WTC11 (cell line): ENCODE measurements around the gene AGPAT4. TPM values are rescaled to one million over a fixed set of nuclear protein-coding genes. Genes with fewer than 3 reads are reported as not detected.

ENCODE experiments used
- ATAC-seq: fragments of 200-7000 bp; cut with Tn5 transposase; 2 replicates; pipeline ENCODE4 v1.10.0; 2021; ENCODE audit warnings: mild to moderate bottlenecking, moderate library complexity
- CTCF ChIA-PET: fragments of 300-600 bp; sonication (Branson Sonifier 250); formaldehyde crosslinking; loops from one replicate; lab custom pipeline; 2021; ENCODE audit warnings: antibody characterized with exemption; lab: Charles Lee
- POLR2A ChIA-PET: fragments of 350-600 bp; sonication (Branson Sonifier 250); formaldehyde crosslinking; loops from one replicate; lab custom pipeline; 2021; ENCODE audit warnings: antibody characterized with exemption; lab: Charles Lee
- DNase-seq: peaks from one replicate; pipeline ENCODE4 v3.0.0; 2021; ENCODE audit warnings: low spot score
- H3K27ac Mint-ChIP-seq: 2 replicates; pipeline ENCODE4 v1.8.0; 2021; ENCODE audit warnings: mixed read lengths
- H3K27me3 Mint-ChIP-seq: 2 replicates; pipeline ENCODE4 v1.8.0; 2021; ENCODE audit warnings: low read depth, mild to moderate bottlenecking, moderate library complexity, mixed read lengths
- H3K36me3 Mint-ChIP-seq: 2 replicates; pipeline ENCODE4 v1.8.0; 2021; ENCODE audit warnings: mixed read lengths
- H3K4me1 Mint-ChIP-seq: 2 replicates; pipeline ENCODE4 v1.8.0; 2022; ENCODE audit warnings: mixed read lengths
- H3K4me3 Mint-ChIP-seq: 2 replicates; pipeline ENCODE4 v1.8.0; 2021; ENCODE audit warnings: mild to moderate bottlenecking, moderate library complexity, mixed read lengths
- H3K9me3 Mint-ChIP-seq: 2 replicates; pipeline ENCODE4 v1.8.0; 2021; ENCODE audit warnings: mixed read lengths
- ATF2 ChIP-seq: sonication (generic); formaldehyde crosslinking; IDR thresholded peaks from 2 replicates; pipeline ENCODE4 v1.8.1; 2022; ENCODE audit warnings: low read depth, missing genetic modification reagents, borderline replicate concordance
- ATF3 ChIP-seq: sonication (generic); formaldehyde crosslinking; conservative IDR thresholded peaks from 2 replicates; pipeline ENCODE4 v1.8.1; 2022; ENCODE audit warnings: mild to moderate bottlenecking, missing genetic modification reagents
- ATF6 ChIP-seq: sonication (generic); formaldehyde crosslinking; IDR thresholded peaks from 2 replicates; pipeline ENCODE4 v1.8.1; 2023; ENCODE audit warnings: mild to moderate bottlenecking, missing genetic modification reagents
- EMX1 ChIP-seq: fragments of 250-450 bp; sonication (Bioruptor Pico); IDR thresholded peaks from 2 replicates; pipeline ENCODE4 v1.8.0; 2021; ENCODE audit warnings: mild to moderate bottlenecking
- ESRRA ChIP-seq: sonication (generic); formaldehyde crosslinking; IDR thresholded peaks from 2 replicates; pipeline ENCODE4 v1.8.1; 2022; ENCODE audit warnings: mild to moderate bottlenecking, missing genetic modification reagents, borderline replicate concordance
- GABPB1 ChIP-seq: sonication (generic); formaldehyde crosslinking; IDR thresholded peaks from 2 replicates; pipeline ENCODE4 v1.8.1; 2023; ENCODE audit warnings: mild to moderate bottlenecking, missing genetic modification reagents
- HMGA2 ChIP-seq: fragments of 250-450 bp; sonication (Bioruptor Pico); IDR thresholded peaks from 2 replicates; pipeline ENCODE4 v1.4.0; 2021; ENCODE audit warnings: mild to moderate bottlenecking, moderate library complexity
- IRF2 ChIP-seq: sonication (generic); formaldehyde crosslinking; IDR thresholded peaks from 2 replicates; pipeline ENCODE4 v1.8.0; 2022; ENCODE audit warnings: low read depth, missing genetic modification reagents, borderline replicate concordance
- JAZF1 ChIP-seq: fragments of 250-450 bp; sonication (Bioruptor Pico); IDR thresholded peaks from 2 replicates; pipeline ENCODE4 v1.9.0; 2021; ENCODE audit warnings: moderate library complexity, mild to moderate bottlenecking, inconsistent platforms
- OVOL2 ChIP-seq: fragments of 250-450 bp; sonication (Bioruptor Pico); IDR thresholded peaks from 2 replicates; pipeline ENCODE4 v1.9.0; 2021; ENCODE audit warnings: mild to moderate bottlenecking, borderline replicate concordance
- TCF7 ChIP-seq: sonication (generic); formaldehyde crosslinking; IDR thresholded peaks from 2 replicates; pipeline ENCODE4 v1.8.0; 2022; ENCODE audit warnings: mild to moderate bottlenecking, low read depth, missing genetic modification reagents, moderate library complexity
- TEAD1 ChIP-seq: sonication (generic); formaldehyde crosslinking; IDR thresholded peaks from 2 replicates; pipeline ENCODE4 v1.8.0; 2022; ENCODE audit warnings: mild to moderate bottlenecking, missing genetic modification reagents
- USF1 ChIP-seq: sonication (generic); formaldehyde crosslinking; IDR thresholded peaks from 2 replicates; pipeline ENCODE4 v1.8.0; 2022; ENCODE audit warnings: mild to moderate bottlenecking, missing genetic modification reagents
- ZNF317 ChIP-seq: sonication (generic); formaldehyde crosslinking; IDR thresholded peaks from 2 replicates; pipeline ENCODE4 v1.8.1; 2023; ENCODE audit warnings: low read depth, mild to moderate bottlenecking, moderate library complexity, missing genetic modification reagents, borderline replicate concordance
- ZNF416 ChIP-seq: fragments of 250-450 bp; sonication (Bioruptor Pico); IDR thresholded peaks from 2 replicates; pipeline ENCODE4 v1.9.0; 2021; ENCODE audit warnings: mild to moderate bottlenecking, inconsistent platforms
- total RNA-seq: library from RNA; stranded (reverse); gene quantifications from 3 replicates; pipeline ENCODE4 v1.2.3, GENCODE V29; 2021
- TF ChIP-seq, protein P1 (sequence below): sonication (generic); formaldehyde crosslinking; IDR thresholded peaks from 2 replicates; pipeline ENCODE4 v1.8.1; 2023; ENCODE audit warnings: mild to moderate bottlenecking, missing genetic modification reagents, moderate library complexity
- TF ChIP-seq, protein P2 (sequence below): sonication (generic); formaldehyde crosslinking; IDR thresholded peaks from 2 replicates; pipeline ENCODE4 v1.8.1; 2023; ENCODE audit warnings: mild to moderate bottlenecking, missing genetic modification reagents, moderate library complexity
- TF ChIP-seq, protein P3 (sequence below): fragments of 250-450 bp; sonication (Bioruptor Pico); IDR thresholded peaks from 2 replicates; pipeline ENCODE4 v1.9.0; 2021; ENCODE audit warnings: moderate library complexity, mild to moderate bottlenecking, inconsistent platforms, borderline replicate concordance

Gene AGPAT4
- total RNA-seq, 1 experiment from 2014 or later = 19.7 TPM

GRCh38 chr6:161249327-161249726, 24.5 kb downstream of the AGPAT4 start (continued):
- TF ChIP-seq EMX1 (CRISPR knock-in tag) (no peak), ATF6 (CRISPR knock-in tag) (no peak), ESRRA (no peak), ATF3 (CRISPR knock-in tag) (no peak)
- TF ChIP-seq, protein P1, sequence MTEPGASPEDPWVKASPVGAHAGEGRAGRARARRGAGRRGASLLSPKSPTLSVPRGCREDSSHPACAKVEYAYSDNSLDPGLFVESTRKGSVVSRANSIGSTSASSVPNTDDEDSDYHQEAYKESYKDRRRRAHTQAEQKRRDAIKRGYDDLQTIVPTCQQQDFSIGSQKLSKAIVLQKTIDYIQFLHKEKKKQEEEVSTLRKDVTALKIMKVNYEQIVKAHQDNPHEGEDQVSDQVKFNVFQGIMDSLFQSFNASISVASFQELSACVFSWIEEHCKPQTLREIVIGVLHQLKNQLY (CRISPR knock-in tag) = no peak

DNA sequence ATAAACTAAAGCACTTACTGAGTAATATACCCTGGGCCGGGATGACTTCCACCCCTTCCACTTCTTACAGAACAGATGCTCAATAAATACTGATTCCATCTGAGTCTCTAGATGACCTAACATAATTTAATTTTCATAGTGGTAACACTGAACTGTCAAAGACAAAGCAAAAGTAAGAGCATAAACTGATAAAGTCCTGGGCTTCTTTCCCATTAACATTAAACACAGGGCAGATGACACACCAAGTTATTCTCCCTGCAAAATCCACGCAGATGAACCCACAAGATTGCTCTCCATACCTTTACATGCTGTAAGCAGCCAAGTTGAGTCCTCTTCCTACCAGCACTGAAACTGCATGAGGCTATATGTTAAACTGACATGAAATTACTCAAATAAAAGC, 27.1 kb downstream of the AGPAT4 start:
- Mint-ChIP-seq H3K27ac (peak overlapping the region; percentile 52; the same call in 1 of the 2 replicates), H3K36me3 (peaks cover 15% of the 10 kb centered on the region), H3K4me3 (no peak overlapping the region), H3K4me1 (peaks cover 38% of the 10 kb centered on the region), H3K27me3 (no peaks in the 10 kb centered on the region), H3K9me3 (peaks cover 13% of the 10 kb centered on the region)
- CTCF ChIA-PET = no interaction called here
- DNase-seq (no peak), ATAC-seq (no peak)
- TF ChIP-seq HMGA2 (CRISPR knock-in tag) = no peak
- no peak for TF ChIP-seq ZNF317
- no peak for TF ChIP-seq OVOL2
- TF ChIP-seq, protein P1 (CRISPR knock-in tag) = no peak
- TF ChIP-seq GABPB1 (CRISPR knock-in tag) = no peak
- TF ChIP-seq, protein P2, sequence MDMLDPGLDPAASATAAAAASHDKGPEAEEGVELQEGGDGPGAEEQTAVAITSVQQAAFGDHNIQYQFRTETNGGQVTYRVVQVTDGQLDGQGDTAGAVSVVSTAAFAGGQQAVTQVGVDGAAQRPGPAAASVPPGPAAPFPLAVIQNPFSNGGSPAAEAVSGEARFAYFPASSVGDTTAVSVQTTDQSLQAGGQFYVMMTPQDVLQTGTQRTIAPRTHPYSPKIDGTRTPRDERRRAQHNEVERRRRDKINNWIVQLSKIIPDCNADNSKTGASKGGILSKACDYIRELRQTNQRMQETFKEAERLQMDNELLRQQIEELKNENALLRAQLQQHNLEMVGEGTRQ (CRISPR knock-in tag) = no peak
- no peak for TF ChIP-seq TCF7 (CRISPR knock-in tag)
- no peak for TF ChIP-seq ESRRA
- TF ChIP-seq IRF2 (CRISPR knock-in tag) = no peak
- no peak for TF ChIP-seq USF1 (CRISPR knock-in tag)
- no peak for TF ChIP-seq JAZF1
- TF ChIP-seq, protein P3, sequence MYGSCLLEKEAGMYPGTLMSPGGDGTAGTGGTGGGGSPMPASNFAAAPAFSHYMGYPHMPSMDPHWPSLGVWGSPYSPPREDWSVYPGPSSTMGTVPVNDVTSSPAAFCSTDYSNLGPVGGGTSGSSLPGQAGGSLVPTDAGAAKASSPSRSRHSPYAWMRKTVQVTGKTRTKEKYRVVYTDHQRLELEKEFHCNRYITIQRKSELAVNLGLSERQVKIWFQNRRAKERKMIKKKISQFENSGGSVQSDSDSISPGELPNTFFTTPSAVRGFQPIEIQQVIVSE (CRISPR knock-in tag) = no peak
- no peak for TF ChIP-seq ATF2 (CRISPR knock-in tag)
- no peak for TF ChIP-seq ZNF416 (CRISPR knock-in tag)
- TF ChIP-seq TEAD1 (CRISPR knock-in tag) = no peak
- POLR2A ChIA-PET = no interaction called here
